IMR-90 (cell line): ENCODE results near the gene DPYSL3.

Experiments
- BHLHE40 ChIP-seq: fragments of 150-350 bp; IDR thresholded peaks from 2 replicates; pipeline ENCODE4 v1.6.1; 2016; ENCODE audit warnings: mild to moderate bottlenecking, low read depth, low read length
- CTCF ChIP-seq: conservative IDR thresholded peaks from 2 replicates; pipeline ENCODE4 v1.5.1; 2012; ENCODE audit warnings: mild to moderate bottlenecking, low read depth, low read length, improper control_type of control experiment
- SMC3 ChIP-seq: fragments of 150-350 bp; IDR thresholded peaks from 2 replicates; pipeline ENCODE4 v1.6.1; 2016; ENCODE audit warnings: low read depth, mild to moderate bottlenecking, antibody characterized with exemption, low read length, moderate library complexity

GRCh38 chr5:147517383-147517782 lies 7.5 kb upstream of the DPYSL3 start:
- TF ChIP-seq SMC3 (no peak), CTCF (no peak), BHLHE40 (no peak)
